Measurements from ENCODE around the gene C21orf58. TPM values are rescaled to one million over a fixed set of nuclear protein-coding genes. Genes with fewer than 3 reads are reported as not detected.

C21orf58 gene
- total and polyA plus RNA-seq, 2 experiments from 2014 or later, result 2.6 to 6.8 TPM

GRCh38 chr21:46326110-46326703 lies 2.5 kb upstream of the C21orf58 start:
- Histone ChIP-seq H3K36me3 (replicated peaks; ENCODE audit: insufficient read depth, low read depth) (no peaks in the 10 kb centered on the region), H2AFZ (peak overlapping the region; percentile 13), H3K4me1 (ENCODE audit: insufficient read depth) (peaks cover 22% of the 10 kb centered on the region), H3K9me3 (ENCODE audit: low read depth) (no peaks in the 10 kb centered on the region), H3K79me2 (peaks cover 79% of the 10 kb centered on the region), H3K27me3 (no peaks in the 10 kb centered on the region), H3K4me3 (peak overlapping the region; percentile 98), H3K4me2 (peak overlapping the region; percentile 99), H3K27ac (peak overlapping the region; percentile 34), H4K20me1 (ENCODE audit: insufficient read depth, poor library complexity, severe bottlenecking) (no peaks in the 10 kb centered on the region), H3K9me2 (replicated peaks; ENCODE audit: insufficient read depth) (no peaks in the 10 kb centered on the region)
- TF ChIP-seq EZH2 (IDR thresholded peaks at IDR 0.05; ENCODE audit: borderline replicate concordance) (no peak), CTCF (IDR thresholded peaks at IDR 0.05; ENCODE audit: poor library complexity) (peak; percentile 9)
- no peak for DNase-seq (ENCODE audit: low spot score)
- 79% methylated on average over 15 of the region's 15 CpGs for WGBS (ENCODE audit: low lambda C conversion rate, missing lambda C conversion rate)

DNA sequence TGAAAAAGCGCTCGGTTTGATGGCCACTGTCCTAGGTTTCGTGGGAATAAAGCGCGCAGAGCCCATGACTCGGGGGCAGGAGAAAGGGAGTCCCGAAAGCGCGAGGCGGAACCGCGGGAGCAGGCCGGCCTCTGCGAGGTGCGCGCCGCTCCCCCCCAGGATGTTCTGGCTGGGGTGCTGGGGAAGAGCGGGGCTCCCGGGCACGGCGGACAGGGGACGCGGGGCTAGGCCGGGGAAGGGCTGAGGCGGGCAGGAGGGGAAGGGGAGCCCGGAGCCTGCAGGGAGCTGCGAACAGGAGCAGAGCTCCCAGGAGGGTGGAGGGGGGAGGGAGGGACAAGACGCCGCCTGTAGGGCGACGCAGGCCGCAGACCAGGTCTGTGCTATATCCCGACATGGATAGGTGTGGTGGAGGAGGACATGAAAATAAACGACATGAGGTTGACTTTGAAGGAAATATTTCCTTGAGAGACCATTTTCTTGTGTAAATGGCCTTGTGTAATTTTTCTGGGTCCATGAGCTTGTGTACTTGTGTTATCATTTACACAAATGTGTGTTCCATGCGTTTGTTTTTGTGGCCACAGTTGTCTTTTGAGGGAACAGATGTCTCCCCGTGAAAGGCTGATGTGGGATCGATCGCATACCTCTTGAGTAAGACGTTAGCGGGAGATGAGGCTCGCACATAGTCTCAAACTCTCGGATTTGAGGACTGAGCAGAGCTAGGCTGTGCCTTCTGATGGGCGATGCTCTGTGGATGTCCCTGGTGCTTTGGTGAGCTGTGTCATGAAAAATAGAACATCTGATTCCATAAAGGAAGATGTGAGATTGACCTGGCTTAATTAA lies 1.6 kb upstream of the C21orf58 start:
- peak overlapping the region; percentile 98 for H3K4me3 ChIP-seq
- TF ChIP-seq CTCF (IDR thresholded peaks at IDR 0.05; ENCODE audit: poor library complexity) (peak; percentile 29), EZH2phosphoT487 (IDR thresholded peaks at IDR 0.05; ENCODE audit: low read depth, severe bottlenecking, unreplicated experiment) (no peak), EZH2 (IDR thresholded peaks at IDR 0.05; ENCODE audit: borderline replicate concordance) (no peak)
- peak overlapping the region; percentile 99 for H3K4me2 ChIP-seq
- WGBS (ENCODE audit: low lambda C conversion rate, missing lambda C conversion rate), result 11% methylated on average over 39 of the region's 43 CpGs
- H3K9me3 ChIP-seq (ENCODE audit: low read depth), result no peaks in the 10 kb centered on the region
- DNase-seq (ENCODE audit: low spot score), result peak; percentile 79
- peak overlapping the region; percentile 99 for H2AFZ ChIP-seq
- H3K36me3 ChIP-seq (replicated peaks; ENCODE audit: insufficient read depth, low read depth), result no peaks in the 10 kb centered on the region
- H3K9me2 ChIP-seq (replicated peaks; ENCODE audit: insufficient read depth), result no peaks in the 10 kb centered on the region
- H3K4me1 ChIP-seq (ENCODE audit: insufficient read depth), result peaks cover 22% of the 10 kb centered on the region
- peaks cover 78% of the 10 kb centered on the region for H3K79me2 ChIP-seq
- H3K27me3 ChIP-seq, result no peaks in the 10 kb centered on the region
- no peaks in the 10 kb centered on the region for H4K20me1 ChIP-seq (ENCODE audit: insufficient read depth, poor library complexity, severe bottlenecking)
- H3K27ac ChIP-seq, result peak overlapping the region; percentile 96

DNA sequence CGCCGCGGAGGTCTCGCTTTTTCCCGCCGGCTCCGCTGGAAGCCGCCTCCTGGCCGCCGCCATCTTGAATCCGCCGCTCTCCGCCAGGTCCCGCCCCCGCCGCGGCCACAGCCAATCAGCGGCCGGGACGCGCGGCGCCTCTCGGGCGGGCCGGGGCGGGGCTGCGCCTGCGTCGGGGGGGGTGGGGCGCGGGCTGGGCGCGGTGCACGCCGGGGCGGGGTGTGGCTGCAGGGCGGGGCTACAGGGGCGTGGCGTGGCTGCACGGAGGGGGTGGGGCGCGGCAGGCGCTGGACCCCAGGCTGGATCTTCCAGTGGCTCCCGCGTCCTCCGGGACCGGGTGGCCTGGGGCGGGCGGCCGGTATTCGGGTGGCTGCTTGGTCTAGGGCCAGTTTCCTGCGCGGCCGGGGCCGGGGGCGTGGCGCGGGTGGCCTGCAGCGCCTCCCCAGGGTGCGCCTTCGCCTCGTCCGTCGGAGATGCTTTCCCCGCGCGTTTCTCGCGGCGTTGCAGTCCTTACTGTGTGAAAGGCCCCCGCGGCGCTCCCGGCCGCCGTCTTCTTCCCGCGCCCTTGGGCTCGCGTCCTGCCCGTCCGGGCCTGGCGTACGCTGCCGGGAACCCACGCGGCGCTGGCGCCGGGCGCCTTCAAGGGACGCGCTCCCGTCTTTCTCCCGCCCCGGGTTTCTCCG lies 861 bp upstream of the C21orf58 start:
- Histone ChIP-seq H2AFZ (peak overlapping the region; percentile 99), H4K20me1 (ENCODE audit: insufficient read depth, poor library complexity, severe bottlenecking) (no peaks in the 10 kb centered on the region), H3K27ac (peak overlapping the region; percentile 96), H3K9me3 (ENCODE audit: low read depth) (no peaks in the 10 kb centered on the region), H3K4me1 (ENCODE audit: insufficient read depth) (peaks cover 22% of the 10 kb centered on the region), H3K27me3 (no peaks in the 10 kb centered on the region), H3K9me2 (replicated peaks; ENCODE audit: insufficient read depth) (no peaks in the 10 kb centered on the region), H3K36me3 (replicated peaks; ENCODE audit: insufficient read depth, low read depth) (no peaks in the 10 kb centered on the region), H3K4me2 (peak overlapping the region; percentile 99), H3K79me2 (peaks cover 74% of the 10 kb centered on the region), H3K4me3 (peak overlapping the region; percentile 98)
- DNase-seq (ENCODE audit: low spot score), result peak; percentile 95
- TF ChIP-seq CTCF (IDR thresholded peaks at IDR 0.05; ENCODE audit: poor library complexity) (peak; percentile 28), EZH2phosphoT487 (IDR thresholded peaks at IDR 0.05; ENCODE audit: low read depth, severe bottlenecking, unreplicated experiment) (no peak)
- 1% methylated on average over 51 of the region's 98 CpGs for WGBS (ENCODE audit: low lambda C conversion rate, missing lambda C conversion rate)
